Measurements from ENCODE around the gene ARSG.

The ARSG gene

DNA sequence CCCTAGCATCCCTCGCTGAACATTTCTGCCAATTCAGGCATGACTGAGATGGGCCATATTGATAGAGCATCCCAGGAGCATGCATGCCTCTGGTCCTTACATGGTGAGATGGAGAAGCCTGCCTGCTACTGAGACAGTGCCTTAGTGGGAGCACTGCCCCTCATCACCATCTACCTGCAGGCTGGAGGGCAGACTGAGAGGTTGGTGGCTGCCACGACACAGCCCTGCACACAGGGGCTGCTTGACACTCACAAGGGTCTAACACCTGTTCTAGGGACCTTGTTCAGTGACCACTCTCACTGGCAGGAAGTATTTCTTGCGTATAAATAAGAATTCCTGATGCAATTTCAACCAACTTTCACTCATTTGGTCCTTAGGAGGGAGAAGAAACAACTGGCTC, 132.0 kb downstream of the ARSG start:
- DNase-seq (ENCODE audit: extremely low read depth in 1 of 2, low read depth in 1 of 2) = no peak

DNA sequence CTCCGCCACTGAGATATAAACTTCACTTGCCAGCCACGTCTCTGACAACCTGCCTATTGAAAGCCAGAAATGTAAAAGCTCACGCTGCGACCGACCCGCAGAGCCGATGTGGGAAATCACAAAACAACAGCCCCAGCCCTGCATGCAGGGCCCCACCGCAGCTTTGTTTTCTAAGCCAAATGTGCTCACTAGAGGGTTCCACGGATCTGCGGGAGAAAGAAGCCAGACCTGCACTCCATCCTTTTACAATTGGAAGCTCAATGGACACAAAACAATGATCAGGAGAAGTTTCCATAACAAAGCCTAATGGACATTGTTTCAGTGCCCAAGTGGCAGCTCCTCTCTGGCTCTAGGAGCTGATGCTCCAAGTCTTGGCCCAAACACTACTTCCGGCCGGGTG, 132.9 kb downstream of the ARSG start:
- no peak for DNase-seq (ENCODE audit: extremely low read depth in 1 of 2, low read depth in 1 of 2)

DNA sequence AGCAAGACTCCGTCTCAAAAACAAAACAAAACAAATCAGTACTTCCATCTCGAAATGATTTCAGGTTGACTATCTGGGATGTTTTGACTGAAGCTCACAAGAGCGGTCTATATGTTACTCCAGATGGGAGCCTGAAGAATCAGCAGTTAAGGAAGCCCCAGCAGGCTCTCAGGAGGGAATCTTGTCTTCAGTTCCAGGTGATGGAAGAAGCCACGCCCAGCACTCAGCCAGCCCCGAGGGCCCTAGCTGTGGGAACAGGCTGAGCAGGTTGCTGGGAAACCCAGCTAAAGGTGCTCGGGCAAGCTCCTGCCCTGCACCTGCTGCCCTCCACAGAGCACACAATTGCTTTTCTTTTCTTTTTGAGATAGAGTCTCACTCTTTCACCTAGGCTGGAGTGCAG, 133.6 kb downstream of the ARSG start:
- no peak for DNase-seq (ENCODE audit: extremely low read depth in 1 of 2, low read depth in 1 of 2)

DNA sequence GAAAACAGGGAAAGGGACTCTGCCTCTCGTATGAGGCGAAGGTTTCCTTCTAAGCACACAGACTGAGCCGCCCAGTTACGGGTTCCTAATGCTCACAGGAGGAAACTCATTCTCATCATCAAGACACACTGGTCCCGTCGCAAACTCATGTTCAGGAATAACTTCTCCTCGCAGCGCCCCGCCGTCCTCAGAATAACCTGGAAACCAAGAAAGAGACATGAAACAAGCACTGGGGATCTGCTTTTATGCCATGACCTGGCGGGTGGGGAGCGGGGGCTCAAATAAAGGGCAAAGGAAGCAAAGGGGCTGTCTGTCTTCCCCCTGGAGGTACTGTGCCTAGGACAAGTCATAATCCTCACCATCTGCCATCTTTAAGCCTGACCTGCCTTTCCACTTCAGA, 134.7 kb downstream of the ARSG start:
- DNase-seq (ENCODE audit: extremely low read depth in 1 of 2, low read depth in 1 of 2) = no peak

DNA sequence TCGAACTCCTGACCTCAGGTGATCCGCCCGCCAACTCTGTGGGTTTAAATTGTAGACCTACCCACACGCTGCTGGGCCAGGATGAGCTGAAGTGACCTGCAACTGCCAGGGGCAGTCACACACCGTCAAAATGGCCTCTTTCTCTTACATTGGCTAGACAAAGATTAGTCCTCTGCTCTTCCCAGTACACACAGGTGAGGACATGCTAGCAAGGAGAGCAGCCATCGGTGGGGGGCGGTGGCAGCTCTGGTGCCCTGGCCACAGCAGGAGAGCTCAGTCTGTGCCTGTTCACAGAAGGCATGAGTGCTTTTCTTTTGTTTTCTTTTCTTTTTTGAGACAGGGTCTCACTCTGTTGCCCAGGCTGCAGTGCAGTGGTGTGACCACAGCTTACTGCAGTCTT, 136.3 kb downstream of the ARSG start:
- DNase-seq (ENCODE audit: extremely low read depth in 1 of 2, low read depth in 1 of 2) = no peak

DNA sequence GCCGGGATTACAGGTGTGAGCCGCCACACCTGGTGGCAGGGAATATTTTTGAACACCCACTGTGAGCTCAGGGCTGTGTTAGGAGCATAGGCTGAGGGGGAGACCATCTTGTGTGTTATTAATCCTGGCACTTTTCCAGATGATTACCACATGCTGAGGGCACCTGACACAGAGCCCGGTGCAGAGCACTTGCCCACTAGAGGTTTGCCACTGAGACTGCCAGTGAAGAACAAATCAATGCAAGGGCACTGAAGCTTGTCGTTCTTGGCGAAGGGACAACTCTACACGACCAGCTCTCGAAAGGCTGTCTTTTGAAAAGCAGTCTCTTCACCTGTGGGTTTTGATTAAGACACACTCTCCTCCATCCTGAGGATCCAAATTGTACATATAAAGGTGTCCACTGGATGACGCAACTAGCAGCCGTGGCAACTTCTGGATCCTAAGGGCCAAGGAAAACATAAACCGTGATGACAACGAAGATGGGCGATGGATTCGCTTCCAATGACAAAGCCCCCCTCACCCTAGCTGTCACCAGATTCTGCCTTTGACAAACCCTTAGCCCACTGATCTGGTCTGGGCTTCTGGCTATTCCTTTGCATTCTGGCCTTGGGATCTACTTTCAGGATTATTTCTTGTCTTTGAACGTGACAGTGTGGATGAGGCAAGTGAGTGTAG, 137.3 kb downstream of the ARSG start:
- no peak for DNase-seq (ENCODE audit: extremely low read depth in 1 of 2, low read depth in 1 of 2)

DNA sequence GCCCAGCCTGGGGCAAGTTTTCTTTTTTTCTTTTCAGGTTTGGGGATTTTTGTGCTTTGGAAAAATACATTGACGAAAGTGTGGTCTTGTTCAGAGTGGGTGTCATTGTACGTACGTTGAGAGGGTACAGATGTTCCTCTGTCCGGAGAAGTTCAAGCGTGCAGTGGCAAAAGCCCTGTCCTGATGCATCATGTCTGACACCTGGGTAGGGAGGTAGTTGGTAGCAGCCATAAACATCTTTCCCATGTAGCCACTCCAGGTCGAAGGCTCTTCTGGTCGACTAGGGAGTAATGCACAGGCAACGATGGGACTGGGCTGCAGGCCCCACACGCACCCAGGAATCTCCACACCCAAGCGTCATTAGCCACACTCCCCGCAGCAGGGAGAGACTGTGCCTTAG, 138.6 kb downstream of the ARSG start:
- no peak for DNase-seq (ENCODE audit: extremely low read depth in 1 of 2, low read depth in 1 of 2)

DNA sequence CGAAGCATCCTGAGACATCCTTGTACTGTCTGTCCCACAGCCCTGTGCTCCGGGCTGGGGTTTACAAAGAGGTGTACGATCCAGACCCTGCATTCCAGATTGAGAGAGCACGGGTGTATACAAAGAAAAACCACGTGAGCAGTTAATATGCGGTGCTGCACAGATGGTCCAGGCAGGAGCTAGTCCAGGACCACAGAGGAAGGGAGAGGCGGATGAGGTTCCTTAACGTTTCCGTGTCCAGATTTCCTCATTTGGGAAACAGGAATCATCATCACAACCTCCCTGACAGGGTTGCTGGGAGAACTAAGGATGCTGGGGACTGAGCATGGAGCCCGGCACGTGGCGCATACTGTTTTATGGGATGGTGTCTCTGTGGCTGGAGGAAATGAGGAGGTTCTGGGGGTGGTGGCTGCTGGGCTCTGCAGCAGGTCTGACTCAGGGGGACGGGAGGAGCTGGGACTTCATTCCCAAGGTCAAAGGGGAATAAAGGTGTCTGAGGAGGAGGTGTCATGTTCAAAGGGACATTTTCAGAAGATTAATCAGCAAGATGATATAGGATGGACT, 139.8 kb downstream of the ARSG start:
- DNase-seq (ENCODE audit: extremely low read depth in 1 of 2, low read depth in 1 of 2) = no peak

DNA sequence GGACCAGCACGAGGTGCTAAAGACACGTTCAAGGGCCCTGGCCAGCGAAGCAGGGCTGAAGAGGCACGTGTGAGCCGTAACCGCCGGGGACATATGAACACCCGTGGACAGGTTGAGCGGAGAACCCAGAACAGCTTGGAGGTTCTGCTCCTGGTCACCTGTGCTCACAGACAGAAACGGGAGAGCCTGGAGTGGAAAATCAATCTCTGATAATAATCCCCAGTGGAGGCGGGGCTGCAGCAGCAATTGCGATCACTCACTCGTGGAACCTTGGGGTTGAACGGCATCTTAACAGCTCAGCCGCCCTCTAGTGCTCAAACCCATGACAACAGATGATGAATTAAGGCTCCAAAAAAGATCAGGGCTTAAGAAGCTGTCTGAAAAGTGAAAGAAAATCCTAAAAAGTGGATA, 140.4 kb downstream of the ARSG start:
- peak in 1 of 2 donors; percentile 22 for DNase-seq (ENCODE audit: extremely low read depth in 1 of 2, low read depth in 1 of 2)

DNA sequence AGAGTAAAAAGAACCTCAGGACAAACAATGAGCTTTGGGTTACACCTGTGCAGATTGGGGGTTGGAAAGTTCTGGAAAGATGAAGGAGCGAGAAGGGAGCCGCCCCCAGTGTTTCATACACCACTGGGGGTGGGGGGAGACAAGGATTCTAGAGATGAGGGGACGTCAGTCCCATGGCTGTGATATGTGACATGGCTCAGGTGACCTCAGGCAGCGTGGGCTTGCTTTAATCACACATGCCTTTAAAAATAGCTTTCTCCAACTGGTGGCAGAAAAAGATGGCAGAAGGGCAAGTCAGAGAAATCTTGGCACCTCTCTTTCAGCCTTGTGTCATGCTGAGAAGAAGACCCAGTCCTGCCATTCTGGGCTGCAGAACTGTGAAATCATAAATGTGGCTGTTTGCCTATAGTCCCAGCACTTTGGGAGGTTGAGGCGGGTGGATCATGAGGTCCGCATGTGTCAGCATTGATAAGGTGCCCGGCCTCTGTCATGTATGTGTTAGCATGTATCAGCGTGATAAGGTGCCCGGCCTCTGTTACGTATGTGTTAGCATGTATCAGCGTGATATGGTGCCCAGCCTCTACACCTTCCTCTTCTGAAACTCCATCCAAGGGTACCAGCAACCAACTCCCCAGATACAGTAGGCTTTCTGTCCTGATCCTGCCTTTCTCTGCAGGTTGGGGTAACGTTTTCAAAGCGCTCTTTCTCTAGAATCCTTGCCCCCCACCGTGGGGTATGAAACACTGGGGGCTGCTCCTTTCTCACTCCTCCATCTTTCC, 141.0 kb downstream of the ARSG start:
- no peak for DNase-seq (ENCODE audit: extremely low read depth in 1 of 2, low read depth in 1 of 2)

DNA sequence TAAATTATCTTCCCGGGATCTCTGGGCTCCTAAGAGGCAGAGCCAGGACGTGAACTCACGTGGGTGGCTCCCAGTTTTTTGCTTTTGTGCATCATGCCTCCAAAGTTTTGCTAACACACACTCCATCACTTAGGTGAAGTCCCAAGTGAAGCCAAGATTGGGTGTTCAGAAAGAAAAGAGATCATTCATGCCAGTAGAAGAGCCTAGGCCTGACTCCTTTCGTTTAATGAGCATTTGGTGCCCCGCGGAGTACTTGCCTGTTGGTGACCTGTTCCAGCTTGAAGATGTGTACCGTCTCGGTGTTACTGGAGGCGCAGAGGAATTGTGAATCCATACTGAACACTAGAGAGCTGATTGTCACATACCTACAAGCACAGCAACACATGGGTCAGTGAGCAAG, 141.9 kb downstream of the ARSG start:
- no peak for DNase-seq (ENCODE audit: extremely low read depth in 1 of 2, low read depth in 1 of 2)

DNA sequence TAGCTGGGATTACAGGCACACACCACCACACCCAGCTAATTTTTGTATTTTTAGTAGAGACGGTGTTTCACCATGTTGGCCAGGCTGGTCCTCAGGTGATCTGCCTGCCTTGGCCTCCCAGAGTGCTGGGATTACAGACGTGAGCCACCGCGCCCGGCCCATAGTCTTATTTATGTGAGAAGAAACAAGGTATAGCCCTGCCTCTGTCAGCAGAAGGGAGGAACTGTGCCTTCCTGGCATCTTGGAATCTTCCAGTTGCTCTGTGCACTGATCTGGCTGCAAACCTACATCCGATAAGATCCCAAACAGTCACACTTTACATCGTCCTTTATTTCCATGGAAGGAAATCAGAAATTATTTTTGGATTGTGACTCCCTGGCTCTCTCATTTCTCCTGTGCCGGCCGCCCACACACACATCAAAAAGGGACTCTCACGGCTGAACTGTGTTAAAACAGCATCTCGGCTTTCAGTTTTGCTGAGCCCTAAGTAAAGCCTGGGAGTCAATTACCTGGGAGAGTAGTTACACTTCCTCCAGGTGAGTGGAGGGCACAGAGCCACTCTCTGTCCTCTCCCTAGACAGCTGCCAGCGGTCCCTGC, 142.7 kb downstream of the ARSG start:
- no peak for DNase-seq (ENCODE audit: extremely low read depth in 1 of 2, low read depth in 1 of 2)

DNA sequence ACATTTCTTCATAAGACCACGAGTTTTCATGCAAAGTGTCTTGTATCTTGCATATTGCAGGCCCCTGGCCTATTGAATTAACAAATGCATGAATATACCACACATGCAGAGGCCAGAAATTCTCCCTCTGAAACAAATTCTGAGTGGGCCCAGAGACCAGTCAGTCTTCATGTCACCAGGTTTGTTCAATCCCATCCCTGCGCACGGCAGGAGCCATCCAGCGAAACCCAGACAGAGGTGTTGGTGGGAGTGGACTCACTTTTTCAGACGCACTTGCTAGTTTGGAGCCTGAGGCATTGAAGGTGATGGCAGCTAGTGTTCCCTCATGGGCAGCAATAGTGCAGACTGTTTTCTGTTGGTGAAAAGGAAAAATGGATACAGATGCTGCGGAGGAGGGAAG, 144.1 kb downstream of the ARSG start:
- no peak for DNase-seq (ENCODE audit: extremely low read depth in 1 of 2, low read depth in 1 of 2)

DNA sequence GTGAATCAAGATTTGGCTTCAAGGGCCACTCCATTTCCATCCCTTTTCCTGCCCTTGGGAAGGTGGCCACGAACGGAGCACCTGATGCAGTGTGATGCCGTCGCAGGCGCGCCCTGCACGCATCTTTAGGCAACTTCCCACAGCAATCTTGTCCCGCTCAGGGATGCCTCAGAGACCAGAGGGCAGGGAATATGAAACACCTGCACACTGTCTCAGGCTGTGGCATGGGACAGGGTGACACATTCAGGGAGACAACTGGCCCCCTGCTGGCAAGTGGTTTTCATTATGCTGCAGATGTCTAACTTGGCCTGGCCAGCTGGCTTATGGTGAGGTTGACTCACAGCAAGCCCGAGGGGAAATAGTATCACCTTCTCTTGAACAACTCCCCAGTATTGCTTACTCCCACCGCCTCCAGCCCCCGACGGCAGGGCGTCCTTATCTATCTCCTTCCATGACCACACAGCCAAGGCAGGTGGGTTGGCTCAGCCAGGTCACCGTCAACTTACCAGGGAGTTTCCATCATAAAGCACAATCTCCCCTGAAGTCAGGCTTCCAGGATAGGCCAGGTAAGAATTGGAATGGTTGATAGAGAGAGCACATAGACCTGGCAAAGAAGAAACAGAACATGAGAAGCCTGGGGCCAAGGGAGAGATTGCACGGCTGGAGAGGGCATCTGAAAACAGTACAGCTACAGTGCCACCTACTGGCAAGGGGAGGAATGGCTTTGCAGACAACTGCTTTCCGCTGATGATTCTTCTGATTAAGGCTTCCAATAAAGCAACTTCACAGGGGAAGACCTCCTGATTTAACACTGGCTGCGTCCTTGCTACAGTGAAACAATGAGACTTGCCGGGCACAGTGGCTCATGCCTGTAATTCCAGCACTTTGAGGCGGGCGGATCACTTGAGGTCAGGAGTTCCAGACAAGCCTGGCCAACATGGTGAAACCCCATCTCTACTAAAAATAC, 144.9 kb downstream of the ARSG start:
- peak; percentile 70 to 74 for DNase-seq (ENCODE audit: extremely low read depth in 1 of 2, low read depth in 1 of 2)

DNA sequence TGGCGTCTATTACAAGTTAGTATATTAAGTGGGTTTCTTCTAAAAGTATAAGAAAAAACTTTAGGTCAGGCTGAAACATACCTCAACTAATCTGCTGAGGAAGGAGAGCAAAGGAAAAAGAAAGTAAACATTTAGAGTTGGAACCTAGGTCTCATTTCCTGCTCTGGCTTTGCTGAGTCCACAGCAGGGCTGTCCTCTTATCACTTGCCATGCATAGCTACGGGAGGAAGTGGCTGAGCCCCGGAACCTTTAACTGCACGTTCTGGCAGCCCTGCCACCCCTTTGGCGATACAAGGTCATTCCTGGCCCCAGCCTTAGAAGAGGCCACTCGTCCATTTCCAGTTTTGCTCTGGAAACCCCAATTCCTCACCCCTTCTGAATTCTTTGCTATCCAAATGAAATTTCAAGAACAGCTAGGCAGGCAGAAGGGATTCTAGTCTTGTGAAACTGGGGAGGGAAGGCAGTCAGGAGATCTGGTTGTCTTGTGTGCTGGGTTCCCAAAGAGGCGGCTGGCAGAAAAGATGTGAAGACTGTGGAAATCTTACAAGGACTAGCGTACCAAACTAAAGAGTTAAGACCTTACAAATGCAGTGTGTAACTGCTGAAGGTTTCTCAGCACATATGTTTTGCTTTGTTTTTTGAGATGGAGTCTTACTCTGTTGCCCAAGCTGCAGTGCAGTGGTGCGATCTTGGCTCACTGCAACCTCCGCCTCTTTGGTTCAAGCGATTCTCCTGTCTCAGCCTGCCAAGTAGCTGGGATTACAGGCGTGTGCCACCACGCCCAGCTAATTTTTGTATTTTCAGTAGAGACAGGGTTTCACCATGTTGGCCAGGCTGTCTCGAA, 146.9 kb downstream of the ARSG start:
- DNase-seq (ENCODE audit: extremely low read depth in 1 of 2, low read depth in 1 of 2) = no peak

DNA sequence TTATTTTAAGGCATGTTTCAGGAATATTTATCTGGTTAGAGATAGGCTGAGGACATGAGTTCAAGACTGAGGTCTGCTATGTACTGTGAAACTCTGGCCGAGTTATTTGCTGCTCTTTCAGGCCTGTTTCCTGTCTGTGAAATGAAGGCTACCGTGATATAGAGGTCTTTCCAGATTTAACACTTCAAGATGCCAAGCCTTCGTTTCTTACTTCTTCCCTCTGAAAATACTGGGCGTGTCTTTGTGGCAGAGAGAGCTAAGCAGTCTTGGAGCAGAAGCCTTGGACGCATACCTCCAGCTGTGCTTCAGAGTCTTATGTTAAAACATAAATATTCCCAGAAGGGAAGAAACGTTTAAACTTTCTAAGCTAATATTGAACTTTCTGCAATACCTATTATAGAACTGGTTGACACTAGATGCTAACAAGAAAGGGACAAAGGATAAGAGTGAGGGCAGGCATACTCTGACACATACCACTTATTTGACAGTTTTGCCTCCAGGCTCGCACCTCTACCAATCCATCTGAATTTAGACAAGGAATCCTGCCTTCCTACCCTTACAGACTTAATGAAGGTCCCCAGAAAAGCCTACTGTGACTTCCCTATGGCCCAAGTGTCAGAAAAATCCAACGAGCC, 148.5 kb downstream of the ARSG start:
- no peak for DNase-seq (ENCODE audit: extremely low read depth in 1 of 2, low read depth in 1 of 2)

DNA sequence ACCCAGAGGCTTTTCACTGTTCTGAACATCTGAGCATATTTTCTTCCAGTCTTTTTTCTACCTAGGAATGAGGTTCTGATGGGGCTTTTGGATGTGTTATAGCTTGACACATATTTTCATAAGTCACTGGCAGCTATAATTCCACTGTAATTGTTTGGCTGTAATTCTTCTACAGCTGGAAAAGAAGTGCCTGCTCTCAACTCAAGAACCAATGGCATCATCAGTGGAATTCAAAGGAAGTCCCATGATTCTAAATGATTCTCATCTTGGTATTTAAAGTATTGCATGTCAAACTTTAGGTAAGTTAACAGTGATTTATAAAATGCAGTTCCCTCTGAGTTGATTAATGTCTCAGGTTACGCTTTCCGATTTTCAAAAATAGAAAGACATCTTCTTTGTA, 149.2 kb downstream of the ARSG start:
- no peak for DNase-seq (ENCODE audit: extremely low read depth in 1 of 2, low read depth in 1 of 2)

DNA sequence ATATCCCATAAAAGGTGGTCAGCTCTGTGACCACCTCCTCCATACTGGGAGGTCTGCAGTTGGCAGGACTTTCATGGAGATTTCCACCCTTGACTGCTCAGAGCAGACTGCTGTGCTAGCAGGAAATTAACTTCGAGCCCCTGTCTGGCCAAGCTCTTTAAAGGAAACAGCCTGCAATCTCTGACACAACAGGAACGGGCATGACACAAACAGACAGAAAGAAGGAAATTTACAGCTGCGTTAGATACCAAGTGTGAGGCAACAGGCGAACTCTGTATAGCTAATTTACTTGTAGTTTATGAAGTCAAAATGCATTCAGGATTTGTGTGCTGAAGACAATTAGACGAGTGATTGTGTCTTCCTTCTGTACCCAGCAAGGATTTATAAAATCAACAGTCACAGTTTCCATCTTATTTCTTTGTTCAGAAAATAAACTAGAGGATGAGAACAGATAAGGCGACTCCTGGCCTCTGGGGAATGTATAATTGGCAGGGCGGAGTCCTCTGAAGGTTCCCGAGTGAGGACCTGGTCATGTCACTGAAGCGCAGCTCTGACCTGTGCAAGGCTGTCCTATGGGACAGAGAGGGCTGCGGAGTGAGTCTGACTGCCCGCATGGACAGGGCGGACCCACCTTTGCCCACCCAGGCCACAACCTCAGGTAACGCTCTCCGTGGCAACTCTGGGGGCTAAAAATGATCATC, 149.9 kb downstream of the ARSG start:
- DNase-seq (ENCODE audit: extremely low read depth in 1 of 2, low read depth in 1 of 2) = no peak

DNA sequence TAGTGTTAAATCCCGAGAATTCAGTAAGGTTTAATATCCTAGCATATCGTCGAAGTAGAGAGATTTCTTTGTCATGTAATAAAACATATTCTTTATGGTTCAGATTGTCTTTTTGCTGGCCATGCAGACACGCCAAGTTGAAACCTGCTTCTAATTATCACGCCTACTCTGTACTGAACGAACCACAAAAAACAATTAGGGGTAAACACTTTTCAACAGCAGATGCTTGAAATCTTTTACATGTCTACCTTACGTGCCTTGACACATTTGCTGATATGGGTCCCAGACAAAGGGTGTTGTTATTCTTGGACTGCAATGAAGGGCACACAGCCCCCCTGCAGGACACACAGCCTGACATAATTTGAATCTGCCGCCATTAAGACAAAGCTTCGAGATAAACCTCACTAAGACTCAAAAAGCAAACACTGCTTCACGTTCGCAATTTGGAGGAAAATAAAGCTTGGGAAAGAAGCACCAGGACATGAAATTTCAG, 152.7 kb downstream of the ARSG start:
- no peak for DNase-seq (ENCODE audit: extremely low read depth in 1 of 2, low read depth in 1 of 2)
